Smooth muscle cell (in vitro differentiated cells): Measurements from ENCODE around the gene FAM184B. TPM values are rescaled to one million over a fixed set of nuclear protein-coding genes. Genes with fewer than 3 reads are reported as not detected.
"Not testable (repeated sequence)": the region's sequence is repeated elsewhere in the genome, so short reads cannot be mapped to it uniquely, and the experiment has no call there.

Experiments
- DNase-seq: peaks from one replicate; lab custom pipeline; 2025; ENCODE audit not compliant: unreplicated experiment; lab: John Stamatoyannopoulos, UW
- H2AFZ ChIP-seq: fragments of 200-600 bp; sonication (generic); 2 replicates; pipeline ENCODE4 v1.6.0; 2016; ENCODE audit warnings: antibody characterized with exemption, low read depth, mild to moderate bottlenecking
- H3F3A ChIP-seq: fragments of 200-600 bp; sonication (generic); 2 replicates; pipeline ENCODE4 v1.6.0; 2017; ENCODE audit warnings: antibody characterized with exemption, low read depth
- H3K27ac ChIP-seq: fragments of 200-600 bp; sonication (generic); 2 replicates; pipeline ENCODE4 v1.5.1; 2016; ENCODE audit warnings: low read depth, mild to moderate bottlenecking
- H3K27me3 ChIP-seq: fragments of 200-600 bp; sonication (generic); 2 replicates; pipeline ENCODE4 v1.6.1; 2016; ENCODE audit warnings: low read depth, mild to moderate bottlenecking
- H3K36me3 ChIP-seq: fragments of 200-600 bp; sonication (generic); 2 replicates; pipeline ENCODE4 v1.5.1; 2016; ENCODE audit warnings: low read depth
- H3K4me1 ChIP-seq: fragments of 200-600 bp; sonication (generic); 2 replicates; pipeline ENCODE4 v1.5.1; 2016; ENCODE audit warnings: low read depth
- H3K4me2 ChIP-seq: fragments of 200-600 bp; sonication (generic); 2 replicates; pipeline ENCODE4 v1.6.0; 2016; ENCODE audit warnings: mild to moderate bottlenecking
- H3K4me3 ChIP-seq: fragments of 200-600 bp; sonication (generic); 2 replicates; pipeline ENCODE4 v1.5.1; 2016; ENCODE audit warnings: mild to moderate bottlenecking
- H3K79me2 ChIP-seq: fragments of 200-600 bp; sonication (generic); 2 replicates; pipeline ENCODE4 v1.6.0; 2016; ENCODE audit warnings: low read depth, mild to moderate bottlenecking
- H3K9ac ChIP-seq: fragments of 200-600 bp; sonication (generic); 2 replicates; pipeline ENCODE4 v1.6.0; 2016; ENCODE audit warnings: low read depth
- H3K9me3 ChIP-seq: fragments of 200-600 bp; sonication (generic); replicated peaks from 2 replicates; pipeline ENCODE4 v1.5.1; 2016; ENCODE audit warnings: low read depth
- H4K20me1 ChIP-seq: fragments of 200-600 bp; sonication (generic); 2 replicates; pipeline ENCODE4 v1.6.0; 2016; ENCODE audit warnings: low read depth
- WGBS: methylation state at CpG from one replicate; pipeline ENCODE4 v1.1.7; 2016; ENCODE audit warnings: low lambda C conversion rate; 5-methylcytosine and 5-hydroxymethylcytosine counted together
- polyA plus RNA-seq: library from polyadenylated mRNA; unstranded; fragments of >200 nt; fragmentation: Nextera tagmentation; extraction: Ambion mirVana; gene quantifications from 2 replicates; pipeline ENCODE4 v1.2.1, GENCODE V29; 2016
- total RNA-seq: library from RNA; depleted of rRNA; stranded (reverse); fragments of >200 nt; gene quantifications from 2 replicates; pipeline ENCODE4 v1.2.3, GENCODE V29; 2014
- TF ChIP-seq, protein P1 (sequence below): fragments of 200-600 bp; sonication (generic); IDR thresholded peaks from 2 replicates; pipeline ENCODE4 v1.5.1; 2017; ENCODE audit warnings: borderline replicate concordance, mild to moderate bottlenecking, antibody characterized with exemption; ENCODE audit not compliant: insufficient read depth, poor library complexity, severe bottlenecking

Gene FAM184B
- total and polyA plus RNA-seq, 2 experiments from 2014 or later = not detected

- Histone ChIP-seq H3K79me2 (no peaks in the 10 kb centered on the region), H3K36me3 (no peaks in the 10 kb centered on the region), H3K4me2 (no peak overlapping the region), H3K4me3 (no peak overlapping the region), H3K27me3 (no peaks in the 10 kb centered on the region), H3K9ac (no peak overlapping the region), H3F3A (no peaks in the 10 kb centered on the region), H2AFZ (no peak overlapping the region), H3K9me3 (no peaks in the 10 kb centered on the region), H3K4me1 (peaks cover 4% of the 10 kb centered on the region), H3K27ac (no peak overlapping the region), H4K20me1 (no peaks in the 10 kb centered on the region)
- DNase-seq = no peak
- TF ChIP-seq, protein P1, sequence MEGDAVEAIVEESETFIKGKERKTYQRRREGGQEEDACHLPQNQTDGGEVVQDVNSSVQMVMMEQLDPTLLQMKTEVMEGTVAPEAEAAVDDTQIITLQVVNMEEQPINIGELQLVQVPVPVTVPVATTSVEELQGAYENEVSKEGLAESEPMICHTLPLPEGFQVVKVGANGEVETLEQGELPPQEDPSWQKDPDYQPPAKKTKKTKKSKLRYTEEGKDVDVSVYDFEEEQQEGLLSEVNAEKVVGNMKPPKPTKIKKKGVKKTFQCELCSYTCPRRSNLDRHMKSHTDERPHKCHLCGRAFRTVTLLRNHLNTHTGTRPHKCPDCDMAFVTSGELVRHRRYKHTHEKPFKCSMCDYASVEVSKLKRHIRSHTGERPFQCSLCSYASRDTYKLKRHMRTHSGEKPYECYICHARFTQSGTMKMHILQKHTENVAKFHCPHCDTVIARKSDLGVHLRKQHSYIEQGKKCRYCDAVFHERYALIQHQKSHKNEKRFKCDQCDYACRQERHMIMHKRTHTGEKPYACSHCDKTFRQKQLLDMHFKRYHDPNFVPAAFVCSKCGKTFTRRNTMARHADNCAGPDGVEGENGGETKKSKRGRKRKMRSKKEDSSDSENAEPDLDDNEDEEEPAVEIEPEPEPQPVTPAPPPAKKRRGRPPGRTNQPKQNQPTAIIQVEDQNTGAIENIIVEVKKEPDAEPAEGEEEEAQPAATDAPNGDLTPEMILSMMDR = no peak
- WGBS = 89% methylated on average over 10 of the region's 10 CpGs
Measured at GRCh38 chr4:17687237-17687857, 94.1 kb downstream of the FAM184B start.

DNA sequence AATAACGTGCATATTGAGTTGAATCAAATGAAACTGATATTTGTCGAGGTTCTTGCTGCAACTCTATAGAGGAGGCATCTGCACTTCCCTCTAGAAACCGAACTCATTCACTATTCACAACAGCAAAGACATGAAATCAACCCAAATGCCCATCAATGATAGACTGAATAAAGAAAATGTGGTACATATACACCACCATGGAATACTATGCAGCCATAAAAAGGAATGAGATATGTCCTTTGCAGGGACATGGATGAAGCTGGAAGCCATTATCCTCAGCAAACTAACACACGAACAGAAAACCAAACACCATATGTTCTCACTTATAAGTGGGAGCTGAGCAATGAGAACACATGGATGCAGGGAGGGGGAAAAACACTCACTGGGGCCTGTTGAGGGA is 96.8 kb downstream of the FAM184B start:
- not testable (repeated sequence) for H3K27ac ChIP-seq, H3K79me2 ChIP-seq, H2AFZ ChIP-seq, H3K4me1 ChIP-seq, H4K20me1 ChIP-seq, H3K4me2 ChIP-seq, H3F3A ChIP-seq, H3K36me3 ChIP-seq, H3K9me3 ChIP-seq, H3K9ac ChIP-seq, H3K27me3 ChIP-seq, H3K4me3 ChIP-seq, DNase-seq
- WGBS = 80% methylated on average over 4 of the region's 4 CpGs

- WGBS = 74% methylated on average over 2 of the region's 2 CpGs
- Histone ChIP-seq H3K36me3 (no peaks in the 10 kb centered on the region), H3F3A (no peaks in the 10 kb centered on the region), H3K4me3 (no peak overlapping the region), H3K4me1 (no peaks in the 10 kb centered on the region), H2AFZ (no peak overlapping the region), H4K20me1 (no peaks in the 10 kb centered on the region), H3K27ac (no peak overlapping the region), H3K79me2 (no peaks in the 10 kb centered on the region), H3K9ac (no peak overlapping the region), H3K27me3 (no peaks in the 10 kb centered on the region), H3K4me2 (no peak overlapping the region), H3K9me3 (no peaks in the 10 kb centered on the region)
- TF ChIP-seq, protein P1 = no peak
- no peak for DNase-seq
Measured at GRCh38 chr4:17682222-17682566, 99.2 kb downstream of the FAM184B start.

DNA sequence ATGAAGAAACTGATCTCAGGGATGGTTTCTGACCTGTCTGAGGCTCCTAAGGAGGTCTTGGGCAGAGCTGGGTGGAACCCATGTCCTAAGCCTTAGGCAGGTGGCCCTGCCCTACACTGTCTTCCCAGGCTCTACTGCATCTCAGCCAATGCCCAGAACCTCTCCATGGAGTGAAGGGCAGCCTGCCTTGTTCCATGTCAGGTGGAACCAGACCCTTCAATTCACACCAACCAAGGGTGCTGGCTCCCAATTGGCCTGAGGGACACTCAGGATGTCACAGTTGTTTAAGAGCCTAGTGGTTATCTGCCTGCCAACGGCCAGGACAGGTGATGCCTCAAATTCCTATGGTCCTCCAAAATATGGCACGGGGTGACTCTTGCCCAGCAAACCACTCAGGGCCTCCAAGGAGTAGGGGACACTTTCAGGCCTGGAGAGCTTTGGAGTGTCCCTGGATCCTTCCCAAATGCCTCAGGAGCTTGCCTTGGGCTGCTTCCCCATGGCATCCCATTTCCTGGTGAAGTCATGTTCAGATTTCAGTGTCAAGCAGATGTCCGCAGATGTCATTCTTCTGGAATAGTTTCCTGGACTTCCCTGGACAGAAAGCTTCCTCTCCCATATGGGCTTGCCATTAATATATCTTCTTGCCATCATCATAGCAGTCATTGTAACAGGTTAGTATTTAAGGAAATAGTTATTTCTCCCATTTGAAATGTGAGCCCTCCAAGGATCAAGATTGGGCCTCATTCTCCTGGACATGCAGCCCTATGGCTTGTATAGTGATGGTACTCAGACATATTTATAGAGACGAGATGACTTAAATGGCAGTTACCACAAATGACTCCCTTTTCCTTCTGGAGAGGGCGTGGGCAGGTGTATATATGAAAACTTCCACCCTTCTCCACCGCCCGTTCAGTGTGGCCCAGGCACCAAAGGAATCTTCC is 99.9 kb downstream of the FAM184B start:
- Histone ChIP-seq H3K9ac (no peak overlapping the region), H3K4me3 (no peak overlapping the region), H3K4me2 (no peak overlapping the region), H3K27me3 (no peaks in the 10 kb centered on the region), H4K20me1 (no peaks in the 10 kb centered on the region), H3K79me2 (no peaks in the 10 kb centered on the region), H3K36me3 (no peaks in the 10 kb centered on the region), H3K4me1 (no peaks in the 10 kb centered on the region), H2AFZ (no peak overlapping the region), H3K9me3 (no peaks in the 10 kb centered on the region), H3F3A (no peaks in the 10 kb centered on the region), H3K27ac (no peak overlapping the region)
- TF ChIP-seq, protein P1 = no peak
- no peak for DNase-seq
- 65% methylated on average over 7 of the region's 7 CpGs for WGBS
